Activated CD4-positive, alpha-beta T cell treated with anti-CD3 and anti-CD28 coated beads for 36 hours (primary cell): Measurements from ENCODE around the gene SIK3. TPM values are rescaled to one million over a fixed set of nuclear protein-coding genes. Genes with fewer than 3 reads are reported as not detected.

ENCODE experiments used
- ATAC-seq: fragments of 200-7000 bp; cut with Tn5 transposase; one replicate; pipeline ENCODE4 v1.10.0; 2021; ENCODE audit warnings: mild to moderate bottlenecking, moderate library complexity
- CTCF ChIA-PET: fragments of 350-600 bp; sonication (Branson Sonifier 250); formaldehyde crosslinking; loops from one replicate; lab custom pipeline; 2021; ENCODE audit warnings: antibody characterized with exemption; lab: Charles Lee
- POLR2A ChIA-PET: fragments of 350-600 bp; sonication (Branson Sonifier 250); formaldehyde crosslinking; loops from one replicate; lab custom pipeline; 2021; ENCODE audit warnings: antibody characterized with exemption, inconsistent platforms; lab: Charles Lee
- DNase-seq: peaks from one replicate; pipeline ENCODE4 v3.0.0-alpha.2; 2020
- H3K27ac Mint-ChIP-seq: one replicate; pipeline ENCODE4 v1.8.0; 2021; ENCODE audit warnings: mixed read lengths
- H3K27me3 Mint-ChIP-seq: one replicate; pipeline ENCODE4 v1.8.0; 2021; ENCODE audit warnings: mixed read lengths
- H3K36me3 Mint-ChIP-seq: one replicate; pipeline ENCODE4 v1.8.0; 2021; ENCODE audit warnings: low read depth, mixed read lengths
- H3K4me1 Mint-ChIP-seq: one replicate; pipeline ENCODE4 v1.8.0; 2021; ENCODE audit warnings: mixed read lengths
- H3K4me3 Mint-ChIP-seq: one replicate; pipeline ENCODE4 v1.8.0; 2021; ENCODE audit warnings: mild to moderate bottlenecking, moderate library complexity, mixed read lengths
- H3K9me3 Mint-ChIP-seq: one replicate; pipeline ENCODE4 v1.8.0; 2021; ENCODE audit warnings: low read depth, mixed read lengths
- intact Hi-C, 2 experiments: fragments of 100-400 bp; cut with DNase I in 1 of 2; cut with micrococcal nuclease in 1 of 2; formaldehyde crosslinking; loops; one replicate each; pipeline versions ENCODE4 v1.14.2 to v1.15.1; 2022 to 2024; cut with DNase I, micrococcal nuclease
- total RNA-seq, 2 experiments: library from RNA; stranded (reverse); gene quantifications; one replicate each; pipeline ENCODE4 v1.2.3, GENCODE V29; 2021

SIK3 gene
- total RNA-seq, 2 experiments from 2014 or later: 23.6 to 25.3 TPM

DNA sequence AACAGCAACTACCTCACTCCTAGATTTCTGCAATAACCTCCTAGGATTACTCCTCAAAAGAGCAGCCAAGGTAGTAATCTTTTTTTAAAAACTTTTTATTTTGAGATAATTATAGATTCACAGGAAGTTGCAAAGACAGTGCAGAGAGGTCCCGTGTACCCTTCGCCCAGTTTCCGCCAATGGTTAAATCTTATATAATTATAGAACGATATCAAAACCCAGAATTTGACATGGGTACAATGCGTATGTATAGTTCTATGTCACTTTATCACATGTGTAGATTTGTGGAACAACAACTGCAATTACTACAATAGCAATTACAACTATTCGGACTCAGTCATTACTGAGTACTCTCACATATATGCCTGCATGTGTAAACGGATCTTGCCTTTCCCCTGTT lies 166.0 kb downstream of the SIK3 start:
- intact Hi-C loops: no loop called here
- H3K27me3 Mint-ChIP-seq: no peaks in the 10 kb centered on the region

DNA sequence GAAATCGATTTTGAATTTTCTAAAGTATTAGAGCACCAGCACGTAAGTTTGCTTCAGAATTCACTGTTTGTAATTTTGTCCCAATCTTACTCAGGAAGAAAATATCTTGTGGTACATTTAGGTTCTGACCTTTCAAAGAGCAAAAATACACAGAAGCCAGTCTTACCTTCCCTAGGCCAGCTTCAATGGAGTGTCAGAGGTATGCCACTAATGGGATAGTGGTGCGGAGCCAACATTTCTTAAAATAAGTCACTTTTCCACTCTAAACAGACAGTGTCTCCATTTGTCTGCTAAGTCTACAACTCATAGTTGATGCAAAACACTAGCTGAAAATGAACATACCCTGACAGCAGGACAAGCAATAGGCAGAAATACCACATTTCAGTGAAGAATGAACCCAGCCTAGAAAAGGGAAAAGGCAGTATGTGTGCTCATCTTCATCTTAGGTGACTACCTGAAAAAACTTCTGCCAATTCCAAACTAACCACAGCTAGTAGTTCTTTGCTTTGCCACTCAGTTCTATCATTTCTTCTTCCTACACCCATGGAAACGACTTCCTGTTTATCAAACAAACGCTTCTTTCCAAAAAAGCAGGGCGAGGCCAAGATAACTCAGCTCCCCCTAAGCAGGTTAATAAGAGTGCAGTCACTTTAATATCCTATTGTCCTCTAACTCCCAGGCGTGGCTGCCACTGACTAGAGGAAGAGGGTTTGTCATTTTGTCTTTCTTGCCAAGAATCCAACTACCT lies 166.8 kb downstream of the SIK3 start:
- peaks cover 23% of the 10 kb centered on the region for H3K36me3 Mint-ChIP-seq
- no peaks in the 10 kb centered on the region for H3K27me3 Mint-ChIP-seq
- DNase-seq (peak; percentile 49), ATAC-seq (peak; percentile 67)
- ChIA-PET POLR2A (interaction anchor here (0.6 to 1.5 kb wide), 9 partner anchors 55 to 299 kb away, joined by 3 to 11 read pairs (median 4); partner anchors contain the start of gene SIK3), CTCF (interaction anchor here (0.6 to 1.3 kb wide), 6 partner anchors 12 to 175 kb away, joined by 3 to 5 read pairs (median 3); no protein-coding TSS in a partner anchor)
- intact Hi-C loops: loop anchor here (1.0 to 2.0 kb wide), 7 partner anchors 55 to 299 kb away; partner anchors contain the start of gene SIK3 (in 1 of the 2)
- peak overlapping the region; percentile 67 for H3K4me3 Mint-ChIP-seq
- H3K9me3 Mint-ChIP-seq: peaks cover 9% of the 10 kb centered on the region
- peaks cover 69% of the 10 kb centered on the region for H3K4me1 Mint-ChIP-seq
- peak overlapping the region; percentile 94 for H3K27ac Mint-ChIP-seq

More for the DNA sequence above, 166.0 kb downstream of the SIK3 start:
- CTCF ChIA-PET: no interaction called here
- no peak for ATAC-seq
- peak overlapping the region; percentile 94 for H3K27ac Mint-ChIP-seq
- H3K9me3 Mint-ChIP-seq: peaks cover 9% of the 10 kb centered on the region
- peaks cover 61% of the 10 kb centered on the region for H3K4me1 Mint-ChIP-seq
- H3K36me3 Mint-ChIP-seq: peaks cover 26% of the 10 kb centered on the region
- POLR2A ChIA-PET: interaction anchor here (0.6 to 1.5 kb wide), 7 partner anchors 54 to 298 kb away, joined by 3 to 11 read pairs (median 5); no protein-coding TSS in a partner anchor
- H3K4me3 Mint-ChIP-seq: peak overlapping the region; percentile 67
- no peak for DNase-seq

DNA sequence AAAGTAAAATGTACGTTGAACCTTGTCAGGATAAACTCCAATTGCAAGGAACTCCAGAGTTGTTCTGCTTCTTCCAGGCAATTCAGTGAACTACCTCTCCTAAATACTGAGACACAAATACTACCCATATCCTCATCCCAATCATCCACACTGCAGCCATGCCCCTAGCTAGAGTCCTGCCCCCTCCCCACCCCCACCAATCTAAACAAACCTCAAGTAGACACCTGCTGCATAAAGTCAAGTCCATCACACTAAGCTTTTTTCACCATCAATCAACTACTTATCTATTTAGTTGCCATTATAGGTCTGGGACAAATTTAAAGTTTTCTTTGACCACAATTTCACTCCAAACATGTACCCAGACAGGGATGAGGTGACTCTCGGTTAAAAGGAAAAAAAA lies 167.6 kb downstream of the SIK3 start:
- Mint-ChIP-seq H3K36me3 (peaks cover 25% of the 10 kb centered on the region), H3K9me3 (peaks cover 9% of the 10 kb centered on the region), H3K27ac (peak overlapping the region; percentile 94), H3K4me3 (peak overlapping the region; percentile 67), H3K27me3 (no peaks in the 10 kb centered on the region), H3K4me1 (peaks cover 75% of the 10 kb centered on the region)
- ChIA-PET CTCF (interaction anchor here (0.8 to 1.3 kb wide), 7 partner anchors 18 to 153 kb away, joined by 3 to 4 read pairs (median 3); partner anchors contain the start of gene APOA5), POLR2A (interaction anchor here (0.6 to 1.5 kb wide), 7 partner anchors 60 to 168 kb away, joined by 3 to 8 read pairs (median 4); partner anchors contain the start of gene SIK3)
- ATAC-seq: no peak
- intact Hi-C loops: loop anchor here (2.0 kb wide), 2 partner anchors 78 to 300 kb away; no protein-coding TSS in a partner anchor
- peak; percentile 21 for DNase-seq

DNA sequence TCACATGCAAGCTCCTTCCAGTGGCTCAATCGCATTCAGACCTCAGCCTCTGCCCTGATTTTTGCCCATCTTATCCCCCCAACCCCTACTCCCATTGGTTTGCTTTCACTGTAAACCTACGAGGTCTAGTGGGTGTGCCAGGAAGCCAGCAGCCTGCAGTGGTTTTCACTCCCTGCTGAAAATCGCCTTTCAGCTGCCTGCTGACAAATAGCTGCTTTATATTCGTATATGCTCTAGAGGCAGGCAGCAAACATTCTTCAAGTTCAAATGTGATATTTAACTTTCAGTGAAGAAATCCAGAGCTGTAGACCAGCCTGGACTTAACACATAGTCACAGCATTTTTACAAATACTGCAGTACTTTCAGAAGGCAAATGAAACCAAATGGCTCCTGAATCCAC lies 168.1 kb downstream of the SIK3 start:
- peak overlapping the region; percentile 67 for H3K4me3 Mint-ChIP-seq
- peak overlapping the region; percentile 94 for H3K27ac Mint-ChIP-seq
- ChIA-PET POLR2A (interaction anchor here (0.6 to 1.4 kb wide), 7 partner anchors 57 to 168 kb away, joined by 3 to 8 read pairs (median 3); partner anchors contain the start of gene SIK3), CTCF (interaction anchor here (0.8 to 1.7 kb wide), 10 partner anchors 29 to 164 kb away, joined by 3 to 10 read pairs (median 3); partner anchors contain the start of gene APOA5)
- DNase-seq: peak; percentile 54
- intact Hi-C loops: loop anchor here (2.0 kb wide), 2 partner anchors 77 to 301 kb away; no protein-coding TSS in a partner anchor
- H3K36me3 Mint-ChIP-seq: peaks cover 23% of the 10 kb centered on the region
- ATAC-seq: peak; percentile 14
- no peaks in the 10 kb centered on the region for H3K27me3 Mint-ChIP-seq
- H3K4me1 Mint-ChIP-seq: peaks cover 77% of the 10 kb centered on the region
- H3K9me3 Mint-ChIP-seq: peaks cover 9% of the 10 kb centered on the region

DNA sequence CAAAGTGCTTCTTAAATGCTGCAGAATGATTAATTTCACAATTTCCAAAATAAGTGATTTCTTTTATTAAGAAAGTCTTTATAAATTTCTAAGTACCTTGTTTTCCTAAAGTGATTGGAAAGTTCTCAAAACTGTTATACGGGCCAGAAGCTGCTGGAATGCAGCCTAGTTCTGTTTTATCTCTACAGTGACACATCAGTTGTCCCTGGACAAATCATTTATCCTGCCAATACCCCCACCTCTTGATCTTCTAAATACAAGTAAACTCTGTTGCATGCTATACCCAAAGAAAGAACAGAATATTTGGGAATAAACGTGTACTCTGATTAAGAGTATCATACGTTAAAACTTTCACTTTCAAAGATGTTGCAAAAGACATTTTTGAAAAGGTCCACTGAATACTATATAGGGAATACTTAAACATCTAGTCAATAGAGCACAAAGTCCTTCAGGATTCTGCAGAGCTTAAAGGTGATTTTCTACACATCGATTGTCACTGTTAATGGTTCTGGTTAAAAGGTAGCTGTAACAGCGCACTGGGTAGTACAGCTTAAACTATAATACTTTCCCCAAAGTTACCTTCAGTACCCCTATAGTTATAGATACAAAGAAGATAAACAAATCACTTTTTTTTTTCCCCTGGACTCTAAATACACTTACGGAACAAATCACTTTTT lies 168.7 kb downstream of the SIK3 start:
- Mint-ChIP-seq H3K4me1 (peaks cover 83% of the 10 kb centered on the region), H3K27me3 (no peaks in the 10 kb centered on the region), H3K9me3 (peaks cover 9% of the 10 kb centered on the region), H3K27ac (peak overlapping the region; percentile 94), H3K36me3 (peaks cover 23% of the 10 kb centered on the region), H3K4me3 (peak overlapping the region; percentile 67)
- ChIA-PET POLR2A (interaction anchor here (0.6 to 1.4 kb wide), 8 partner anchors 57 to 219 kb away, joined by 3 to 8 read pairs (median 4); no protein-coding TSS in a partner anchor), CTCF (interaction anchor here (0.6 to 1.7 kb wide), 13 partner anchors 10 to 176 kb away, joined by 3 to 10 read pairs (median 3); partner anchors contain the start of gene APOA5)
- DNase-seq (no peak), ATAC-seq (no peak)
- intact Hi-C loops: loop anchor here (2.0 to 5.0 kb wide), 4 partner anchors 77 to 301 kb away; no protein-coding TSS in a partner anchor

DNA sequence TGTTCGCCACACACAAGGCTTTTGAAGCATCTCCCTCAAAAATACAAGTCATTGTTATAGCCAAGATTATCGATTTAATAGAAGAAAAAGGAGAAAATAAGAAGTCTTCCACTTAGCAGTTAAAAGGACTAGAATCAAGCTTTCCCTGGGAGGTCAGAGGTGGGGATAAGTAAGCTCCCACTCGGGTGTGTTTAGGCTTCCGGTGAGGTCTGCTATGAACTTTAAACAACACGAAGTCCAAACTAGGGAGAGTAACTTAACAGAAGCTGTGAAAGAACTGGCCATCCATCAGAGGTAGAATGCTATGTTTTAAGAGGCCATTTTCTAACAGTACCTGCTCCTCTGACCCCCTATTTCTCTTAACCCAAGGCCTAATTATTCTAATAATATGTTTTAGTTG lies 169.4 kb downstream of the SIK3 start:
- ChIA-PET CTCF (interaction anchor here (0.6 to 1.7 kb wide), 4 partner anchors 98 to 497 kb away, joined by 3 to 10 read pairs (median 4); no protein-coding TSS in a partner anchor), POLR2A (interaction anchor here (0.7 kb wide), 1 partner anchor 163 kb away, joined by 3 read pairs; no protein-coding TSS in a partner anchor)
- Mint-ChIP-seq H3K27me3 (no peaks in the 10 kb centered on the region), H3K4me3 (peak overlapping the region; percentile 67), H3K36me3 (peaks cover 19% of the 10 kb centered on the region), H3K4me1 (peaks cover 85% of the 10 kb centered on the region), H3K27ac (peak overlapping the region; percentile 94), H3K9me3 (peaks cover 4% of the 10 kb centered on the region)
- ATAC-seq (no peak), DNase-seq (no peak)
- intact Hi-C loops: loop anchor here in 1 of 2 experiments (1.0 to 5.0 kb wide), 3 partner anchors 82 to 168 kb away; no protein-coding TSS in a partner anchor

DNA sequence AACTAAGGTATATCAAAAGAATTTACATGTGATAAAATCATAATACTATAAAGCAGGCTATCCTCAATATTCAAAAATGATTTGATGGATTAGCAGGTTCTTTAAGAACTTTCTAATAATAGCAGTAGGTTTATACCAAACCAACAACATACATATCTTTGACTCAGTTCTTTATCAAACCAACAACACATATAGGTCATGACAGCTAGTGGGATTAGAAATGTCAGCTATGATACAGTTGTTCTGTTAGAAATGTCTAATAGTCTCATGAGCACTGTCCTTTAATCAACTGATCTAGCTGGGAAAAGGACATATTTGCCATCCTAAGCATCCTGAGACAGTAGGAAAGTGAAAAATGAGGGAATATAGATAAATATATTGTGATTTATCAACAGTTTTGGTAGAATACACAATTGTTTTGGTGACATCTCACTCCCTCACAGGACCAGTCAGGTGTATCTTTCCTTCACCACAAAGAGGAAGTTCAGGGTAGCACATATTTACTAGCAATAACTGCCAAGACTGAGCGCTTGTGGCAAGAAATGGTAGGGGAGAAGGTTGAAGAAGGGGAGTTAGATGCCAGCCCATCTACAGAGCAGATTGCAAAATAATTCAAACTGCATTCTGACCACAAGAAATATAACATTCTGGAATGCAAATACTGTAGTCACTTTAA lies 170.0 kb downstream of the SIK3 start:
- intact Hi-C loops: loop anchor here in 1 of 2 experiments (1.0 to 5.0 kb wide), 3 partner anchors 83 to 169 kb away; no protein-coding TSS in a partner anchor
- Mint-ChIP-seq H3K27ac (peak overlapping the region; percentile 62), H3K27me3 (no peaks in the 10 kb centered on the region), H3K4me3 (no peak overlapping the region), H3K36me3 (peaks cover 19% of the 10 kb centered on the region), H3K4me1 (peaks cover 80% of the 10 kb centered on the region), H3K9me3 (no peaks in the 10 kb centered on the region)
- ATAC-seq (peak; percentile 19), DNase-seq (peak; percentile 16)
- POLR2A ChIA-PET: no interaction called here
- CTCF ChIA-PET: interaction anchor here (0.6 to 1.7 kb wide), 3 partner anchors 98 to 498 kb away, joined by 4 to 10 read pairs (median 4); no protein-coding TSS in a partner anchor

DNA sequence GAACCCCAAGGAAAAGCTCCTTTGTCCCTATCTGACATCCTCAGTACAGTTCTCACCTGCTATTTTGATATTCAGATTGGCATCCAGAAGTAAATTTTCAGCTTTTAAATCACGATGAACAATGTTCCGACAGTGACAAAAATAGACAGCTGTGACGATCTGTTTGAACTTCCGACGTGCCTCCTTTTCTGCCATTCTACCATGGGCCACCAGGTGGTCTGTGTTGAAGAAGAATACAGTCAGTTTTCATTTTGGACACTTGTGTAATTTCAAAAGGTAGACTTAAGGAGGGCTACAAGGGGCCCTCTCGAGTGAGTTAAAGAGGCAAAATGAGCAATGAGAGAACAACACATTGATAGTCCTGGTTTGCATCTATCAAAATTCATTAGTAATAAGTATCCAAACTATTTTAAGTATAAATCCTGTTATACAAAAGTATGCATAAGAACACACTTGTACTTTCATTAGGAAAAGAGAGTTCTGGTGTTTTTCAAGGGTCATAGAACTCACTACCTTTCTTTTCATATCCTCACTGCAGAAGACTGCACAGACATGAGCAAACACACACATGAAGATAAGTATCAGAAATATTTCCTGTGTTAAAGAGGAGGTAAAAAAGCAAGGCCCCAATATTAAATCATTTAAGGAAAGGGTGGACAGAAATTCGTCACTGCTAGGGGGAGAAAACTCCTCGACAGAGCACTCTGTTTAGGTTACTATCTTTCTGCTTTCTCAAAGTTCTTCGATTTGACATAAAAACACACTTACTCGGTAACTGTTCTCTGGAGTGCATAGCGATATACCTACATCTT lies 170.9 kb downstream of the SIK3 start:
- DNase-seq (peak; percentile 72), ATAC-seq (peak; percentile 33)
- peak overlapping the region; percentile 18 for H3K4me3 Mint-ChIP-seq
- H3K36me3 Mint-ChIP-seq: peaks cover 21% of the 10 kb centered on the region
- no peaks in the 10 kb centered on the region for H3K27me3 Mint-ChIP-seq
- peaks cover 74% of the 10 kb centered on the region for H3K4me1 Mint-ChIP-seq
- intact Hi-C loops: loop anchor here (2.0 to 5.0 kb wide), 2 partner anchors 43 to 150 kb away; no protein-coding TSS in a partner anchor
- ChIA-PET POLR2A (interaction anchor here (0.9 kb wide), 1 partner anchor 98 kb away, joined by 3 read pairs; no protein-coding TSS in a partner anchor), CTCF (interaction anchor here (0.6 to 3.0 kb wide), 12 partner anchors 10 to 247 kb away, joined by 3 to 17 read pairs (median 4); no protein-coding TSS in a partner anchor)
- H3K27ac Mint-ChIP-seq: peak overlapping the region; percentile 49
- H3K9me3 Mint-ChIP-seq: no peaks in the 10 kb centered on the region

DNA sequence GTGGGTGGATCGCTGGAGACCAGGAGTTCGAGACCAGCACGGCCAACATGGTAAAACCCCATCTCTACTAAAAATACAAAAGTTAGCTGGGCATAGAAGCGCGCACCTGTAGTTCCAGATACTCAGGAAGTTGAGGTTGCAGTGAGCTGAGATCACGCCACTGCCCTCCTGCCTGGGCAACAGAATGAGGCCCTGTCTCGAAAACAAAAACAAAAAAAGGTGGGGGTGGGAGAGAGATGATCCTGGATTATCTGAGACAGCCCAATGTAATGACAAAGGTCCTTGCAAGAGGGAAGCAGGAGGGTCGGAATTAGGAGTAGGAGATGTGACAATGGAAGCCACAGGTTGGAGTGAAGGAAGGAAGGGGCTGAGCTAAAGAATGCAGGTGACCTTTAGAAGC lies 173.2 kb downstream of the SIK3 start:
- ChIA-PET POLR2A (no interaction called here), CTCF (interaction anchor here (1.4 to 3.0 kb wide), 4 partner anchors 7 to 181 kb away, joined by 6 to 17 read pairs (median 10); no protein-coding TSS in a partner anchor)
- ATAC-seq: no peak
- peak; percentile 18 for DNase-seq
- Mint-ChIP-seq H3K9me3 (no peaks in the 10 kb centered on the region), H3K36me3 (peaks cover 17% of the 10 kb centered on the region), H3K4me1 (peaks cover 54% of the 10 kb centered on the region), H3K4me3 (peak overlapping the region; percentile 8), H3K27ac (peak overlapping the region; percentile 87), H3K27me3 (no peaks in the 10 kb centered on the region)
- intact Hi-C loops: loop anchor here in 1 of 2 experiments (5.0 kb wide), 1 partner anchor 152 kb away; no protein-coding TSS in a partner anchor
